Activated naive CD8-positive, alpha-beta T cell treated with anti-CD3 and anti-CD28 coated beads, Interleukin-2, amount 50 U/mL, for 24 hours (primary cell): ENCODE results near the gene ZCCHC2.

Experiments used
- ATAC-seq: fragments of 150-1000 bp; cut with Tn5 transposase; one replicate; pipeline ENCODE4 v1.10.0; 2021
- DNase-seq: peaks from one replicate; pipeline ENCODE4 v3.0.0; 2021
- H3K27ac Mint-ChIP-seq: one replicate; pipeline ENCODE4 v1.8.0; 2021; ENCODE audit warnings: mild to moderate bottlenecking, mixed read lengths
- H3K27me3 Mint-ChIP-seq: one replicate; pipeline ENCODE4 v1.8.0; 2021; ENCODE audit warnings: mixed read lengths
- H3K36me3 Mint-ChIP-seq: one replicate; pipeline ENCODE4 v1.8.0; 2021; ENCODE audit warnings: low read depth, mixed read lengths
- H3K4me1 Mint-ChIP-seq: one replicate; pipeline ENCODE4 v1.8.0; 2021; ENCODE audit warnings: mixed read lengths
- H3K4me3 Mint-ChIP-seq: one replicate; pipeline ENCODE4 v1.8.0; 2021; ENCODE audit warnings: mild to moderate bottlenecking, moderate library complexity, mixed read lengths
- H3K9me3 Mint-ChIP-seq: one replicate; pipeline ENCODE4 v1.8.0; 2021; ENCODE audit warnings: mixed read lengths

ZCCHC2 gene

DNA sequence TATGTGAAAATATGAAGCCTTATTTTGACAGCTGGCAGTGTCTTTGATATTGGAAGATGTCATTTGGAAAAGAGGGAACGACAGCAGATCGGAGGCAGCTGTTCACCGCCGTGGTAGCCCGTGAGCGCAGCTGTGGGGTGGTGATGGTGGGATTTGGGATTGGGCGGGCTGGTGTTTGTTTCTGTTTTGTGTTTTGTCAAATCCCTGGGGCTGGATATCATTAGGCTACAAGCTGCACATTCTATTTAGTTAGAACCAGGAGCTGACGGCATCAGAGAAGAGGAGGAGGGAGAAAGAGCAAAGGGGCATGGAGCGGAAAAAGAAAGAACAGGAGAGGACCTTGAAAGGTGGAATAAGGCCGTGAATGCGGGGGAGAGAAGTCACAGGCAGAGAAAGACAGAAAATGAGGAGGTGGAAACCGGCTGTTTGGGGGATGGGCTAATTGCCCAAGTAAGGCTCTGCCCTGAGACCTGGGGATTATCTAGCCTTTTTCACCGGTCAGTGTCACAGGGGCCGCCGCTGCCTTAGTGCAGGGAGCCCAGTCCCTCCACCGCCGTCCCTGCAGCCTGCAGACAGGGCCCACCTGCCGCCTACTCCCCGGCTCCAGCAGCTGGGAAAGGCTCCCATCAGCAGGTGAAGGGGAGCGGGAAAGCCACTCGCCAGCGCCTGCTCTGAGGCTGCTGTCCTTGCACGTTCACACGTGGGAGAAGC, 88.0 kb downstream of the ZCCHC2 start:
- Mint-ChIP-seq H3K27ac (no peak overlapping the region), H3K9me3 (no peaks in the 10 kb centered on the region), H3K4me3 (no peak overlapping the region), H3K27me3 (peaks cover 13% of the 10 kb centered on the region), H3K4me1 (peaks cover 3% of the 10 kb centered on the region), H3K36me3 (no peaks in the 10 kb centered on the region)
- ATAC-seq (no peak), DNase-seq (no peak)

- Mint-ChIP-seq H3K27me3 (peaks cover 20% of the 10 kb centered on the region), H3K9me3 (no peaks in the 10 kb centered on the region), H3K4me3 (no peak overlapping the region), H3K36me3 (no peaks in the 10 kb centered on the region), H3K27ac (no peak overlapping the region), H3K4me1 (peaks cover 3% of the 10 kb centered on the region)
- no peak for ATAC-seq
- DNase-seq: no peak
These were observed 88.8 kb downstream of the ZCCHC2 start for GRCh38 chr18:62611453-62612288.

GRCh38 chr18:62612289-62612645, 89.4 kb downstream of the ZCCHC2 start:
- no peak for ATAC-seq
- peaks cover 3% of the 10 kb centered on the region for H3K4me1 Mint-ChIP-seq
- no peak overlapping the region for H3K4me3 Mint-ChIP-seq
- H3K27me3 Mint-ChIP-seq: peaks cover 21% of the 10 kb centered on the region
- DNase-seq: no peak
- no peaks in the 10 kb centered on the region for H3K9me3 Mint-ChIP-seq
- no peaks in the 10 kb centered on the region for H3K36me3 Mint-ChIP-seq
- no peak overlapping the region for H3K27ac Mint-ChIP-seq

GRCh38 chr18:62612776-62613175, 90.0 kb downstream of the ZCCHC2 start:
- peaks cover 21% of the 10 kb centered on the region for H3K27me3 Mint-ChIP-seq
- ATAC-seq (no peak), DNase-seq (no peak)
- H3K27ac Mint-ChIP-seq: no peak overlapping the region
- H3K36me3 Mint-ChIP-seq: no peaks in the 10 kb centered on the region
- H3K9me3 Mint-ChIP-seq: no peaks in the 10 kb centered on the region
- H3K4me3 Mint-ChIP-seq: no peak overlapping the region
- peaks cover 3% of the 10 kb centered on the region for H3K4me1 Mint-ChIP-seq

- no peak for DNase-seq
- H3K9me3 Mint-ChIP-seq: no peaks in the 10 kb centered on the region
- H3K36me3 Mint-ChIP-seq: no peaks in the 10 kb centered on the region
- no peak overlapping the region for H3K4me3 Mint-ChIP-seq
- no peaks in the 10 kb centered on the region for H3K4me1 Mint-ChIP-seq
- H3K27ac Mint-ChIP-seq: no peak overlapping the region
- no peak for ATAC-seq
- peaks cover 21% of the 10 kb centered on the region for H3K27me3 Mint-ChIP-seq
These were observed 91.7 kb downstream of the ZCCHC2 start for GRCh38 chr18:62614494-62614893.

DNA sequence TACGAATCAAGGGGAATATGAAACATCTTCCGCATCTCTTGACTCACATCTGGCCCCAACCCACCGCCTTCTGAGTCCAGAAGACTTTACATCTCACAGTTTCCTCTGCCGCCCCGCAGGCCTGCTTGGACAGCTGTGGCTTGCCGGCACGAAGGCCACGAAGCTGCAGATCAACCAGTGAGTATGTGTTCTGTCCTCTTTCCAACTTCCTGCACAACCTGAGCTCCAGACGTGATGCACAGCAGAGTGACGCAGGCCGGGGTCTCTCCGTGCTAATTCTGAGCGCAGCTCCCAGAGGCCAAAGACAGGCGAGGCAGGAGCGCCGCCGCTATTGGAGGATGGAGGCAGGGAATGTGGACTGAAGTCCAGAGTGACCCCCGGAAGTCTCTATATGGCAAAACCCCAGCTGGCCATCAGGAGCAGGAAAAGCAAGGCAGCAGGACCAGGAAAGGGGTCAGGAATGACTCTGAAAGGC, 93.5 kb downstream of the ZCCHC2 start:
- ATAC-seq: no peak
- no peaks in the 10 kb centered on the region for H3K4me1 Mint-ChIP-seq

GRCh38 chr18:62617793-62618591, 95.2 kb downstream of the ZCCHC2 start:
- Mint-ChIP-seq H3K27ac (no peak overlapping the region), H3K4me1 (no peaks in the 10 kb centered on the region), H3K36me3 (no peaks in the 10 kb centered on the region), H3K27me3 (peaks cover 21% of the 10 kb centered on the region), H3K4me3 (no peak overlapping the region), H3K9me3 (no peaks in the 10 kb centered on the region)
- no peak for ATAC-seq
- DNase-seq: no peak

More for the DNA sequence above, 93.5 kb downstream of the ZCCHC2 start:
- no peak overlapping the region for H3K27ac Mint-ChIP-seq
- H3K36me3 Mint-ChIP-seq: no peaks in the 10 kb centered on the region
- H3K9me3 Mint-ChIP-seq: no peaks in the 10 kb centered on the region
- H3K27me3 Mint-ChIP-seq: peaks cover 21% of the 10 kb centered on the region
- DNase-seq: no peak
- no peak overlapping the region for H3K4me3 Mint-ChIP-seq

GRCh38 chr18:62618735-62619134, 95.9 kb downstream of the ZCCHC2 start:
- H3K9me3 Mint-ChIP-seq: no peaks in the 10 kb centered on the region
- H3K27me3 Mint-ChIP-seq: peaks cover 19% of the 10 kb centered on the region
- H3K4me1 Mint-ChIP-seq: no peaks in the 10 kb centered on the region
- DNase-seq (no peak), ATAC-seq (no peak)
- H3K27ac Mint-ChIP-seq: no peak overlapping the region
- H3K36me3 Mint-ChIP-seq: no peaks in the 10 kb centered on the region
- H3K4me3 Mint-ChIP-seq: no peak overlapping the region

DNA sequence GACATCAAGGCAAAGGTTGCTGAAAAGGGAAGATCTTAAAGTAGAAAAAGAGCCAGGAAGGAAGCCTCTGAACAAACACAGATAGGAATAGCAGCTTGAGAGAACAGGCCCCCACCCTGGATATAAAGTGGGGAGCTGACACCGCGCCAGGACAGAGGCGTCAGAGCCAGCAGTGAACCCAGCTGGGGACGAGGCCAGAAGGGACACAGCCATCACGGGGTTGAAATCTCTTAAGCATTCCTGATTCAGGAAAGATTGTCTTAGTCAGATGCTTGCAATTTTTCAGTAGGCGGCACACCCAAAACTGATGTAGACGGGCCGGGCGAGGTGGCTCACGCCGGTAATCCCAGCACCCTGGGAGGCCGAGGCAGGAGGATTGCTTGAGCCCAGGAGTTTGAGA, 98.7 kb downstream of the ZCCHC2 start:
- DNase-seq (no peak), ATAC-seq (no peak)
- H3K4me3 Mint-ChIP-seq: no peak overlapping the region
- H3K4me1 Mint-ChIP-seq: no peaks in the 10 kb centered on the region
- no peak overlapping the region for H3K27ac Mint-ChIP-seq
- H3K27me3 Mint-ChIP-seq: peaks cover 6% of the 10 kb centered on the region
- no peaks in the 10 kb centered on the region for H3K9me3 Mint-ChIP-seq
- no peaks in the 10 kb centered on the region for H3K36me3 Mint-ChIP-seq

- ATAC-seq: no peak
- no peaks in the 10 kb centered on the region for H3K36me3 Mint-ChIP-seq
- no peak overlapping the region for H3K27ac Mint-ChIP-seq
- H3K27me3 Mint-ChIP-seq: peaks cover under 1% of the 10 kb centered on the region
- no peak for DNase-seq
- no peak overlapping the region for H3K4me3 Mint-ChIP-seq
- H3K9me3 Mint-ChIP-seq: no peaks in the 10 kb centered on the region
- H3K4me1 Mint-ChIP-seq: no peaks in the 10 kb centered on the region
These were observed 102.2 kb downstream of the ZCCHC2 start for GRCh38 chr18:62625019-62625418.
